HCT116 (cell line): ENCODE measurements around the gene MRPS18A. TPM values are rescaled to one million over a fixed set of nuclear protein-coding genes. Genes with fewer than 3 reads are reported as not detected.

Experiments
- ATAC-seq: fragments of 200-7000 bp; cut with Tn5 transposase; 2 replicates; pipeline ENCODE4 v1.9.1; 2020; ENCODE audit warnings: mild to moderate bottlenecking, moderate library complexity
- BruUV-seq: library from RNA; stranded (reverse); fragments of 400-500 nt; replicated peaks from 2 replicates; lab custom pipeline; 2021; lab: Mats Ljungman, UMichigan
- CTCF ChIA-PET: fragments of 300-600 bp; sonication (Branson Sonifier 250); formaldehyde crosslinking; loops from one replicate; lab custom pipeline; 2021; ENCODE audit warnings: antibody characterized with exemption; lab: Charles Lee
- POLR2A ChIA-PET: fragments of 300-600, 350-600 bp; sonication (Branson Sonifier 250); formaldehyde crosslinking; loops from one replicate; lab custom pipeline; 2021; ENCODE audit warnings: antibody characterized with exemption; lab: Charles Lee
- RAD21 ChIA-PET, 2 experiments: fragments of 300-600 bp; sonication (Branson Sonifier 250); formaldehyde crosslinking; loops; one replicate each; lab custom pipeline; 2023; ENCODE audit warnings: low total read pairs in 2 of 2; ENCODE audit not compliant: uncharacterized antibody in 2 of 2, unreplicated experiment in 2 of 2, low non-redundant PET in 1 of 2; lab: Charles Lee
- DNase-seq: peaks from one replicate; pipeline ENCODE4 v3.0.0-alpha.2; 2010; ENCODE audit warnings: low read depth, low spot score
- H2AFZ ChIP-seq: fragments of 200-600 bp; shearing (Covaris generic), sonication (generic); 2 replicates; pipeline ENCODE4 v1.6.1; 2017; ENCODE audit warnings: low read depth, mixed run types, mixed read lengths, antibody characterized with exemption, low read length; ENCODE audit not compliant: poor library complexity, severe bottlenecking
- H3K27ac ChIP-seq: 2 replicates; pipeline ENCODE4 v1.5.1; 2012; ENCODE audit warnings: low read depth, low read length
- H3K27me3 ChIP-seq: fragments of 200-600 bp; sonication (generic); 2 replicates; pipeline ENCODE4 v1.6.1; 2016; ENCODE audit warnings: mixed run types, low read length, mixed read lengths; ENCODE audit not compliant: insufficient read depth
- H3K36me3 ChIP-seq, 2 experiments: fragments of 200-500 bp in 1 of 2; fragments of 200-600 bp in 1 of 2; sonication (Bioruptor generic) in 1 of 2; sonication (generic) in 1 of 2; 2 replicates each; pipeline versions ENCODE4 v1.5.1 to v1.6.1; 2014 to 2016; ENCODE audit warnings: low read length in 2 of 2, inconsistent platforms in 1 of 2, mixed read lengths in 1 of 2, mixed run types in 1 of 2; ENCODE audit not compliant: insufficient read depth in 2 of 2, control insufficient read depth in 1 of 2
- H3K4me1 ChIP-seq, 2 experiments: fragments of 200-600 bp in 1 of 2; sonication (generic) in 1 of 2; 2 replicates each; pipeline versions ENCODE4 v1.5.1 to v1.6.1; 2012 to 2017; ENCODE audit warnings: low read length in 2 of 2, inconsistent platforms in 1 of 2, mild to moderate bottlenecking in 1 of 2, mixed read lengths in 1 of 2, mixed run types in 1 of 2, moderate library complexity in 1 of 2; ENCODE audit not compliant: insufficient read depth in 2 of 2, control insufficient read depth in 1 of 2
- H3K4me2 ChIP-seq: fragments of 200-600 bp; sonication (generic); 2 replicates; pipeline ENCODE4 v1.6.1; 2017; ENCODE audit warnings: mixed run types, low read length, mixed read lengths
- H3K4me3 ChIP-seq, 2 experiments: fragments of 200-600 bp in 1 of 2; sonication (generic) in 1 of 2; replicated peaks in 1 of 2; 2 replicates each; pipeline ENCODE4 v1.5.1; 2011 to 2016; ENCODE audit warnings: low read length in 2 of 2, control low read depth in 1 of 2, low read depth in 1 of 2, mild to moderate bottlenecking in 1 of 2, mixed read lengths in 1 of 2, mixed run types in 1 of 2
- H3K79me2 ChIP-seq: fragments of 200-600 bp; sonication (generic); 2 replicates; pipeline ENCODE4 v1.6.1; 2017; ENCODE audit warnings: mild to moderate bottlenecking, mixed run types, low read length, moderate library complexity, mixed read lengths; ENCODE audit not compliant: insufficient read depth
- H3K9ac ChIP-seq: fragments of 200-600 bp; sonication (generic); 2 replicates; pipeline ENCODE4 v1.6.1; 2016; ENCODE audit warnings: low read length, mixed read lengths
- H3K9me2 ChIP-seq: fragments of 200-600 bp; sonication (generic), shearing (Covaris generic); 2 replicates; pipeline ENCODE4 v1.6.1; 2017; ENCODE audit warnings: mixed run types, mild to moderate bottlenecking, moderate library complexity; ENCODE audit not compliant: insufficient read depth
- H3K9me3 ChIP-seq, 2 experiments: fragments of 200-500 bp in 1 of 2; fragments of 200-600 bp in 1 of 2; sonication (Bioruptor generic) in 1 of 2; sonication (generic) in 1 of 2; 2 replicates each; pipeline ENCODE4 v1.6.1; 2014 to 2017; ENCODE audit warnings: low read length in 2 of 2, mixed read lengths in 2 of 2, inconsistent platforms in 1 of 2, low read depth in 1 of 2, mild to moderate bottlenecking in 1 of 2, mixed run types in 1 of 2, moderate library complexity in 1 of 2; ENCODE audit not compliant: control insufficient read depth in 1 of 2, insufficient read depth in 1 of 2
- H4K20me1 ChIP-seq: fragments of 200-600 bp; sonication (generic), shearing (Covaris generic); 2 replicates; pipeline ENCODE4 v1.6.1; 2017; ENCODE audit warnings: mixed run types, mild to moderate bottlenecking, moderate library complexity; ENCODE audit not compliant: insufficient read depth
- CEBPB ChIP-seq: IDR thresholded peaks from 2 replicates; pipeline ENCODE4 v1.6.1; 2012; ENCODE audit warnings: low read depth
- CTCF ChIP-seq, 3 experiments: fragments of 200-600 bp in 1 of 3; sonication (generic) in 1 of 3; IDR thresholded peaks in 2 of 3; conservative IDR thresholded peaks in 1 of 3; 2 replicates each; pipeline ENCODE4 v1.5.1; 2012 to 2017; ENCODE audit warnings: low read depth in 2 of 3, low read length in 2 of 3, antibody characterized with exemption in 1 of 3, borderline replicate concordance in 1 of 3, control low read depth in 1 of 3, mild to moderate bottlenecking in 1 of 3, mixed read lengths in 1 of 3, mixed run types in 1 of 3, moderate library complexity in 1 of 3; ENCODE audit not compliant: insufficient read depth in 1 of 3
- EGR1 ChIP-seq: IDR thresholded peaks from 2 replicates; pipeline ENCODE4 v1.6.1; 2012; ENCODE audit warnings: low read depth
- ELF1 ChIP-seq: IDR thresholded peaks from 2 replicates; pipeline ENCODE4 v1.6.1; 2012; ENCODE audit warnings: low read depth, borderline replicate concordance
- EZH2 ChIP-seq: fragments of 200-600 bp; sonication (generic); IDR thresholded peaks from 2 replicates; pipeline ENCODE4 v1.6.1; 2017; ENCODE audit warnings: antibody characterized with exemption, mixed run types
- MAX ChIP-seq: IDR thresholded peaks from 2 replicates; pipeline ENCODE4 v1.6.1; 2012
- POLR2A ChIP-seq: IDR thresholded peaks from 2 replicates; pipeline ENCODE4 v1.7.0; 2011; ENCODE audit warnings: borderline replicate concordance; ENCODE audit not compliant: insufficient read depth, insufficient read length; ENCODE audit errors: extremely low read depth
- POLR2AphosphoS5 ChIP-seq: IDR thresholded peaks from 2 replicates; pipeline ENCODE4 v1.6.1; 2011; ENCODE audit warnings: mild to moderate bottlenecking, low read depth, low read length, moderate library complexity
- RAD21 ChIP-seq: IDR thresholded peaks from 2 replicates; pipeline ENCODE4 v1.6.1; 2012; ENCODE audit warnings: low read depth, mild to moderate bottlenecking
- SRF ChIP-seq: IDR thresholded peaks from 2 replicates; pipeline ENCODE4 v1.6.1; 2012; ENCODE audit warnings: low read depth
- YY1 ChIP-seq: IDR thresholded peaks from 2 replicates; pipeline ENCODE4 v1.6.1; 2011; ENCODE audit warnings: low read length, low read depth, moderate library complexity, mild to moderate bottlenecking; ENCODE audit not compliant: insufficient replicate concordance; ENCODE audit errors: extremely low read depth
- ZNF274 ChIP-seq: fragments of 200-500 bp; sonication (Bioruptor generic); IDR thresholded peaks from 2 replicates; pipeline ENCODE4 v1.6.1; 2014; ENCODE audit warnings: mild to moderate bottlenecking, low read depth, low read length, inconsistent platforms
- intact Hi-C: fragments of 100-400 bp; cut with micrococcal nuclease; formaldehyde crosslinking; loops from 2 replicates; pipeline ENCODE4 v1.10.0; 2022
- total RNA-seq: library from RNA; stranded (reverse); gene quantifications from one replicate; pipeline ENCODE4 v1.2.1, GENCODE V29; 2021; ENCODE audit not compliant: unreplicated experiment
- TF ChIP-seq, protein P1 (sequence below): IDR thresholded peaks from 2 replicates; pipeline ENCODE4 v1.6.1; 2012

The MRPS18A gene
- total RNA-seq, 1 experiment from 2014 or later = 63.0 TPM

DNA sequence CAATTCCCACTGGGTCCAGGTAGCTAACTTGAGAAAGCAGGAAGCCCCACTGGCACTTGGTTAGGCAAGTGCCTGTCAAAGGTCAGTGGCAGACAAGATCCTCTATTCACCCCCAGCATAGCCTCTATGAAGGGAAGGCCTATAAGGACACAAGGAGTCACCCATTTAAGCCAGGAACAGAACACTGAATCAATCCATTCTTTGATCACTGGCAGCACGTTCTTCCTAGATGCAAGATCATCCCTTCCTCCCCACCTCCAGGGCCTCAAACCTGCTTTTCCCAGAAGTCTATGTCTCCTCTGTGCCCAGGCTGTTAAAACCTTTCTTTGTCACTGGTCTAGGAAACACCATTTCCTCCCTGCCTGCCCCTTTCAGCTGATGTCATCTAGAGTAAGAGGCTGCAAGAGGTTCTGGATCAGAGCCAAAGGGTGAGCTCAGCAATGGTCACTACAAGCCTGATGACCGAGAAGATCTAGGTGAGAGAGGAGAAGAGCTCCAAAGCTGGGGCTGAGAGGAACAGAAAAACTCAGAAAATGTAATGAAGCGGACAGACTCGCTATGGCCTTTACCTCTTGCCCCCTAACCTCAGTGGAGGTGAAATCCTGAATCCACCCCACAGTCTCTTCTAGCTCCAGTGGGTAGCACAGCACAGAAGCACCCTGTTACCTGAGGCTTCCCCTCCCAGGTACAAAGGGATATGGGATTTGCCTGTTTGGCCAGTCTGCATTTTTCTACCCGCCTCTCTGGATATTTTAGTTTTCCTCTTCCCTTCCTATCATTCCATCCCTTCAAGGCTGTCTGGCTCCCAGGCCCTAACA is 60.4 kb downstream of the MRPS18A start:
- Histone ChIP-seq H3K9me2 (no peaks in the 10 kb centered on the region), H3K27ac (peak overlapping the region; percentile 76), H3K79me2 (peaks cover 24% of the 10 kb centered on the region), H3K27me3 (no peaks in the 10 kb centered on the region), H2AFZ (no peak overlapping the region), H3K9ac (peak overlapping the region; percentile 26), H3K4me2 (peak overlapping the region; percentile 84), H3K36me3 (peaks cover 14 to 34% of the 10 kb centered on the region in 2 experiments; a peak in 3 of 4 replicates), H3K4me3 (peak overlapping the region; percentile 80 to 100), H3K4me1 (peaks cover 20 to 33% of the 10 kb centered on the region in 2 experiments), H3K9me3 (no peaks in the 10 kb centered on the region), H4K20me1 (no peaks in the 10 kb centered on the region)
- CTCF ChIA-PET = no interaction called here
- peak; percentile 80 for TF ChIP-seq POLR2AphosphoS5
- no peak for TF ChIP-seq ZNF274
- no peak for TF ChIP-seq POLR2A
- TF ChIP-seq ELF1 = no peak
- no peak for TF ChIP-seq EZH2
- peak; percentile 67 for TF ChIP-seq YY1
- TF ChIP-seq CEBPB = no peak
- POLR2A ChIA-PET = interaction anchor here (0.8 to 1.4 kb wide), 7 partner anchors 9 to 143 kb away, joined by 3 to 7 read pairs (median 6); partner anchors contain the start of genes MAD2L1BP, POLH, VEGFA and XPO5
- ATAC-seq (no peak), DNase-seq (peak; percentile 78)
- BruUV-seq = TSS peak; percentile 91
- RAD21 ChIA-PET = no interaction called here
- intact Hi-C loops = loop anchor here (5.0 kb wide), 1 partner anchor 145 kb away; the partner anchor contains the start of gene VEGFA

GRCh38 chr6:43625393-43625992 is 62.1 kb downstream of the MRPS18A start:
- H3K27me3 ChIP-seq = no peaks in the 10 kb centered on the region
- no peaks in the 10 kb centered on the region for H3K9me3 ChIP-seq
- POLR2A ChIA-PET = no interaction called here
- no peak for DNase-seq
- no TSS peak for BruUV-seq
- H3K79me2 ChIP-seq = peaks cover 24% of the 10 kb centered on the region
- no peak for ATAC-seq
- H3K4me1 ChIP-seq = peaks cover 13 to 25% of the 10 kb centered on the region in 2 experiments
- no peak overlapping the region for H2AFZ ChIP-seq
- RAD21 ChIA-PET = no interaction called here
- intact Hi-C loops = loop anchor here (5.0 kb wide), 1 partner anchor 147 kb away; the partner anchor contains the start of gene VEGFA
- H3K4me3 ChIP-seq = no peak overlapping the region
- H3K9ac ChIP-seq = no peak overlapping the region
- CTCF ChIA-PET = no interaction called here
- peaks cover 23 to 49% of the 10 kb centered on the region in 2 experiments; a peak in 3 of 4 replicates for H3K36me3 ChIP-seq
- no peak overlapping the region for H3K4me2 ChIP-seq
- H3K9me2 ChIP-seq = no peaks in the 10 kb centered on the region
- H3K27ac ChIP-seq = no peak overlapping the region
- H4K20me1 ChIP-seq = no peaks in the 10 kb centered on the region
- no peak for TF ChIP-seq RAD21
- TF ChIP-seq SRF = no peak
- no peak for TF ChIP-seq CEBPB
- TF ChIP-seq EGR1 = no peak
- TF ChIP-seq, protein P1, sequence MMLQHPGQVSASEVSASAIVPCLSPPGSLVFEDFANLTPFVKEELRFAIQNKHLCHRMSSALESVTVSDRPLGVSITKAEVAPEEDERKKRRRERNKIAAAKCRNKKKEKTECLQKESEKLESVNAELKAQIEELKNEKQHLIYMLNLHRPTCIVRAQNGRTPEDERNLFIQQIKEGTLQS = no peak
- TF ChIP-seq YY1 = no peak
- no peak for TF ChIP-seq EZH2
- TF ChIP-seq MAX = no peak
- no peak for TF ChIP-seq CTCF (IDR thresholded peaks at IDR 0.05 in 2 of 3, conservative IDR thresholded peaks at IDR 0.05 in 1 of 3; ENCODE audit: borderline replicate concordance in 1 of 3, insufficient read depth in 1 of 3, low read depth in 2 of 3, low read length in 2 of 3)
